Caco-2 (cell line): ENCODE results near the gene APC. TPM values are rescaled to one million over a fixed set of nuclear protein-coding genes. Genes with fewer than 3 reads are reported as not detected.

Source experiments
- BruUV-seq: library from RNA; stranded (reverse); fragments of 400-500 nt; replicated peaks from 2 replicates; lab custom pipeline; 2021; lab: Mats Ljungman, UMichigan
- CTCF ChIA-PET: fragments of 300-600 bp; sonication (Branson Sonifier 250); formaldehyde crosslinking; loops from one replicate; lab custom pipeline; 2022; ENCODE audit warnings: antibody characterized with exemption; lab: Charles Lee
- POLR2A ChIA-PET: fragments of 300-600 bp; sonication (Branson Sonifier 250); formaldehyde crosslinking; loops from one replicate; lab custom pipeline; 2022; ENCODE audit warnings: antibody characterized with exemption; lab: Charles Lee
- DNase-seq, 2 experiments: peaks; one replicate each; pipeline versions ENCODE4 v3.0.0 to v3.0.0-alpha.2; 2020 to 2022
- H3K27me3 ChIP-seq: replicated peaks from 2 replicates; pipeline ENCODE4 v1.6.0; 2011; ENCODE audit warnings: low read length; ENCODE audit not compliant: control insufficient read depth, insufficient read depth
- H3K36me3 ChIP-seq: 2 replicates; pipeline ENCODE4 v1.5.1; 2011; ENCODE audit warnings: low read length; ENCODE audit not compliant: control insufficient read depth, insufficient read depth
- H3K4me1 ChIP-seq: fragments of 250-450 bp; sonication (Bioruptor Pico); 2 replicates; pipeline ENCODE4 v1.5.1; 2020; ENCODE audit warnings: mild to moderate bottlenecking
- H3K4me3 ChIP-seq: 2 replicates; pipeline ENCODE4 v1.5.1; 2011; ENCODE audit warnings: low read depth, mild to moderate bottlenecking, control low read depth, low read length
- H3K9me3 ChIP-seq: fragments of 250-450 bp; sonication (Bioruptor Pico); 2 replicates; pipeline ENCODE4 v1.5.1; 2020; ENCODE audit warnings: mild to moderate bottlenecking, moderate library complexity
- H3K27ac Mint-ChIP-seq: one replicate; pipeline ENCODE4 v1.8.0; 2022; ENCODE audit warnings: mixed read lengths; ENCODE audit not compliant: unreplicated experiment
- H3K27me3 Mint-ChIP-seq: one replicate; pipeline ENCODE4 v1.8.0; 2022; ENCODE audit warnings: mixed read lengths; ENCODE audit not compliant: insufficient read depth, unreplicated experiment
- H3K36me3 Mint-ChIP-seq: one replicate; pipeline ENCODE4 v1.8.0; 2022; ENCODE audit warnings: mild to moderate bottlenecking, mixed read lengths; ENCODE audit not compliant: insufficient read depth, unreplicated experiment
- H3K4me1 Mint-ChIP-seq: one replicate; pipeline ENCODE4 v1.8.0; 2022; ENCODE audit warnings: low read depth, mixed read lengths; ENCODE audit not compliant: unreplicated experiment
- H3K4me3 Mint-ChIP-seq: one replicate; pipeline ENCODE4 v1.8.0; 2022; ENCODE audit warnings: mild to moderate bottlenecking, moderate library complexity, mixed read lengths; ENCODE audit not compliant: unreplicated experiment
- H3K9me3 Mint-ChIP-seq: one replicate; pipeline ENCODE4 v1.8.0; 2022; ENCODE audit warnings: mixed read lengths; ENCODE audit not compliant: unreplicated experiment
- CTCF ChIP-seq, 2 experiments: fragments of 200-600 bp in 1 of 2; IDR thresholded peaks; 1 replicate in 1 of 2; 2 replicates in 1 of 2; pipeline versions ENCODE4 v1.5.1 to v1.8.0; 2011 to 2022; ENCODE audit warnings: antibody characterized with exemption in 1 of 2, control low read depth in 1 of 2, inconsistent platforms in 1 of 2, low read depth in 1 of 2, low read length in 1 of 2, mild to moderate bottlenecking in 1 of 2, moderate library complexity in 1 of 2; ENCODE audit not compliant: insufficient read depth in 1 of 2, severe bottlenecking in 1 of 2, unreplicated experiment in 1 of 2
- intact Hi-C: fragments of 100-400 bp; cut with micrococcal nuclease; formaldehyde crosslinking; loops from one replicate; pipeline ENCODE4 v1.10.0; 2022; ENCODE audit not compliant: unreplicated experiment
- total RNA-seq: library from RNA; stranded (reverse); gene quantifications from 2 replicates; pipeline ENCODE4 v1.2.3, GENCODE V29; 2022

APC gene
- total RNA-seq, 1 experiment from 2014 or later = 28.6 TPM

- H3K4me1 ChIP-seq = no peaks in the 10 kb centered on the region
- no peaks in the 10 kb centered on the region for H3K9me3 ChIP-seq
- ChIA-PET CTCF (no interaction called here), POLR2A (no interaction called here)
- Mint-ChIP-seq H3K36me3 (peaks cover 12% of the 10 kb centered on the region), H3K9me3 (no peaks in the 10 kb centered on the region), H3K27ac (no peak overlapping the region), H3K27me3 (no peaks in the 10 kb centered on the region), H3K4me1 (no peaks in the 10 kb centered on the region), H3K4me3 (no peak overlapping the region)
- no peaks in the 10 kb centered on the region for H3K27me3 ChIP-seq
- H3K36me3 ChIP-seq = no peaks in the 10 kb centered on the region
- DNase-seq = no peak
- TF ChIP-seq CTCF (IDR thresholded peaks at IDR 0.05; ENCODE audit: insufficient read depth in 1 of 2, low read depth in 1 of 2, low read length in 1 of 2, severe bottlenecking in 1 of 2, unreplicated experiment in 1 of 2) = no peak
- H3K4me3 ChIP-seq = no peak overlapping the region
- BruUV-seq = no TSS peak
- intact Hi-C loops = no loop called here
Observed at GRCh38 chr5:112779531-112779930, 41.8 kb downstream of the APC start.

GRCh38 chr5:112784726-112785125 lies 47.0 kb downstream of the APC start:
- H3K27ac Mint-ChIP-seq = no peak overlapping the region

GRCh38 chr5:112787261-112787660 lies 49.6 kb downstream of the APC start:
- H3K9me3 Mint-ChIP-seq = no peaks in the 10 kb centered on the region
- Histone ChIP-seq H3K4me1 (no peaks in the 10 kb centered on the region), H3K36me3 (no peaks in the 10 kb centered on the region), H3K9me3 (no peaks in the 10 kb centered on the region), H3K4me3 (no peak overlapping the region), H3K27me3 (no peaks in the 10 kb centered on the region)
- H3K27me3 Mint-ChIP-seq = no peaks in the 10 kb centered on the region
- no TSS peak for BruUV-seq
- H3K4me1 Mint-ChIP-seq = no peaks in the 10 kb centered on the region
- CTCF ChIA-PET = interaction anchor here (1.0 kb wide), 1 partner anchor 61 kb away, joined by 3 read pairs; no protein-coding TSS in a partner anchor
- H3K4me3 Mint-ChIP-seq = no peak overlapping the region
- intact Hi-C loops = no loop called here
- POLR2A ChIA-PET = no interaction called here
- peaks cover 2% of the 10 kb centered on the region for H3K36me3 Mint-ChIP-seq
- no peak for DNase-seq
- TF ChIP-seq CTCF (IDR thresholded peaks at IDR 0.05; ENCODE audit: insufficient read depth in 1 of 2, low read depth in 1 of 2, low read length in 1 of 2, severe bottlenecking in 1 of 2, unreplicated experiment in 1 of 2) = no peak
- H3K27ac Mint-ChIP-seq = no peak overlapping the region

More at GRCh38 chr5:112784726-112785125, 47.0 kb downstream of the APC start:
- no peaks in the 10 kb centered on the region for H3K9me3 ChIP-seq
- intact Hi-C loops = no loop called here
- POLR2A ChIA-PET = interaction anchor here (1.5 kb wide), 1 partner anchor 77 kb away, joined by 3 read pairs; no protein-coding TSS in a partner anchor
- H3K27me3 ChIP-seq = no peaks in the 10 kb centered on the region
- Mint-ChIP-seq H3K4me1 (no peaks in the 10 kb centered on the region), H3K4me3 (no peak overlapping the region), H3K9me3 (no peaks in the 10 kb centered on the region), H3K36me3 (peaks cover 12% of the 10 kb centered on the region), H3K27me3 (no peaks in the 10 kb centered on the region)
- CTCF ChIA-PET = no interaction called here
- no peak for TF ChIP-seq CTCF (IDR thresholded peaks at IDR 0.05; ENCODE audit: insufficient read depth in 1 of 2, low read depth in 1 of 2, low read length in 1 of 2, severe bottlenecking in 1 of 2, unreplicated experiment in 1 of 2)
- no peak overlapping the region for H3K4me3 ChIP-seq
- DNase-seq = no peak
- BruUV-seq = no TSS peak
- H3K36me3 ChIP-seq = no peaks in the 10 kb centered on the region
- no peaks in the 10 kb centered on the region for H3K4me1 ChIP-seq
